ENCODE measurements around the gene HLA-DQA2.
"Not testable (repeated sequence)": the region's sequence is repeated elsewhere in the genome, so short reads cannot be mapped to it uniquely, and the experiment has no call there.

HLA-DQA2 gene

DNA sequence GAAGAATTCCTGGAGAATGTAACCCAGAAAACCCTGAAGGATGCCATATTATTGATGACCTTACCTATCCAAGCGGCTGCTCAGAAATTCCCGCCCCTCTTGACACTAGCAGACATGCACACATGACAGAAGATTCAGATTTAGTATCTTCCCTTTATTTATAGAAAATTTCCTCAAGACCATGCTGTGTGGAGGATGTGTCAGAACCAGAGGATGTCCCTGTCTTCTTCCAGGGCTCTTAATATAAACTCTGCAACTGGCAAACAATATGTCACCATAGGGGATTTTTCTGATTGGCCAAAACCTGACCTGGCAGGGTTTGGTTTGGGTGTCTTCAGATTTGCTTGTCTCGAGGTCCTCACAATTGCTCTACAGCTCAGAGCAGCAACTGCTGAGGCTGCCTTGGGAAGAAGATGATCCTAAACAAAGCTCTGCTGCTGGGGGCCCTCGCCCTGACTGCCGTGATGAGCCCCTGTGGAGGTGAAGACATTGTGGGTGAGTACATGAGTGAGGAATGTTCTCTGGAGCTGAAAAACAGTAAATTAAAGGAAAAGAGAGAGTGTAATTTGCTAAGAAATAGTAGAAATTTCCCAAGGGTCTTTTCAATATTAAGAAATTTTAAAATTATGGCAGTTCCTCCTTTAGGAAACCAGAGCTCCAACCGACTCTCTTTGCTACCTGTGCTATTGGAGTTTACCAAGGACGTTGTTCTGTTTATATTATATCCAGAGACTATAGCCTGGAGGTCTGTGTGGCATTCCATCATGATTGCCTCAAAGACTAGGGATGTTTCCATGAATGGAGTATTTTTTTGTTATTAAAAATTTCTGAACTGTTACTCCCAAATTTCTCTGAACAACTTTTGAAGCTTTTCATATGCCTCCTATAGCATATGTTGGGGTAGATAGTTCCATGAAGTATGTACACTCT lies at the start of gene HLA-DQA2:
Gene HLA-DQA2, plus strand, starts transcription at position 361 of the 930 bp plus-strand sequence. Its CDS starts 53 bp downstream, at position 414.
- no peak for DNase-seq

DNA sequence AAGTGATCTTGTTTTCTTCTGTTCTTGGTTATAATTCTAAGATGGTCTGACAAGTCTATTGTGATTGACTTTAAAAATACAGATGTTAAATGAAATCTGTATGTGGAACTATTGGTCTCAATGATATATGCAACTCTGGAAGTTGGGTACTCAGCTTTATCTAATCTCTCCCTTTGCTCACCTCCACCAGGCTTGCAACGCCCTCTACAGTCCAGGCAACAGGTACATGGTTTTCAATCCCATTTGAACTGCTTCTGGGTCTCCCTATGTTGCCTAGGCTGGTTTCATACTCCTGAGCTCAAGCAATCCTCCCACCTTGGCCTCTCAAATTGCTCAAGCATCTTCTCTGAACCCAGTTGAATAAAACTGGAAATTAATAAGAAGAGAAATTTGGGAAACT lies 49.2 kb upstream of the HLA-DQA2 start:
- DNase-seq, result no peak

DNA sequence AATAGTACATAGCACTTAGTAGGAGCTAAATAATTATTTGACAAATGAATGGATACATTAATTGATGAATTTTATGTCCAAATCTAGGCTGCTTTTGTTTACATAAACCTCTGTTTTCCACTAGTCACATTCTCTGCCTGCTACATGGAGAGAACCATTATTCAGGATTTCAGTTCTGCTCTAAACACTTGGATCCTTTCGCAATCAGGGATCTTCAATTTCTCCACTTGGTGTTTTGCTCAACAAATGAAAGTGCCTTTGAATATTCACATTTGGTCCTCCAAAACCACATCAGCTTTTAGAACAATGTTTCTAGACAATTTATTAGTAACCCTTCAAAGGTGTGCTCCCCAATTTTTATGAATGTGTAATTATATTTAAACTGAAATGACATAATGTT lies 44.2 kb upstream of the HLA-DQA2 start:
- no peak for DNase-seq

- DNase-seq, result peak; percentile 30
These were observed 40.7 kb upstream of the HLA-DQA2 start for GRCh38 chr6:32700391-32701040.

GRCh38 chr6:32703347-32703746 lies 37.8 kb upstream of the HLA-DQA2 start:
- DNase-seq, result no peak

DNA sequence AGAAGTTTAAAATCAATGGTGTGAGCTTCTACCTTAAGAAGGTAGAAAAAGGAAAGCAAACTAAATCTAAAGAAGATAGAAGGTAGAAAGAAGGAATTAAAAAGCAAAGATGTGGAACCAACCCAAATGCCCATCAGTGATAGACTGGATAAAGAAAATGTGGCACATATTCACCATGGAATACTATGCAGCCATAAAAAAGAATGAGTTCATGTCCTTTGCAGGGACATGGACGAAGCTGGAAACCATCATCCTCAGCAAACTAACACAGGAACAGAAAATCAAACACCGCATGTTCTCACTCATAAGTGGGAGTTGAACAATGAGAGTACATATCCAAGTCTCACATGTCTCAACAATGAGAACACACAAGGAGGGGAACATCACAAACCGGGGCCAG lies 36.0 kb upstream of the HLA-DQA2 start:
- DNase-seq, result not testable (repeated sequence)

- no peak for DNase-seq
These were observed 31.6 kb upstream of the HLA-DQA2 start for GRCh38 chr6:32709625-32710024.

- DNase-seq, result no peak
These were observed 27.9 kb upstream of the HLA-DQA2 start for GRCh38 chr6:32713241-32713640.

DNA sequence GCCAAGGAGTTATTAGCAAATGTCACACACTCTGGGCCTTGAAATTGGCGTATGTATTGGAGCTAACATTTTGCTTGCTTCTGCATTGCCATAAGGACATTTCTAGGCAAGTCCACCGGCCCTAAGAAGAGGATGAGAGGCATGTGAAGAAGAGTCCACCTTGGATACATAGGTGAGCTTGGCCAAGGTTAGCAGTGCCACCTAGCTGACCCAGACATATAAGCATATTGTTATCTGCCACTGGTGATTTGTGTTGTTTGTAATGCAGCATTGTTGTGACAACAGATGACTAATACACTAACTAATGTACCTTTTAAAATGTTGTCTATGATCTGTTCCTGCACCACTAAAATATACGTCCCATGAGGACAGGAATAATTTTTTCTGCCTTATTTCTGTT lies 24.8 kb upstream of the HLA-DQA2 start:
- no peak for DNase-seq

GRCh38 chr6:32718879-32719278 lies 22.3 kb upstream of the HLA-DQA2 start:
- DNase-seq, result no peak

DNA sequence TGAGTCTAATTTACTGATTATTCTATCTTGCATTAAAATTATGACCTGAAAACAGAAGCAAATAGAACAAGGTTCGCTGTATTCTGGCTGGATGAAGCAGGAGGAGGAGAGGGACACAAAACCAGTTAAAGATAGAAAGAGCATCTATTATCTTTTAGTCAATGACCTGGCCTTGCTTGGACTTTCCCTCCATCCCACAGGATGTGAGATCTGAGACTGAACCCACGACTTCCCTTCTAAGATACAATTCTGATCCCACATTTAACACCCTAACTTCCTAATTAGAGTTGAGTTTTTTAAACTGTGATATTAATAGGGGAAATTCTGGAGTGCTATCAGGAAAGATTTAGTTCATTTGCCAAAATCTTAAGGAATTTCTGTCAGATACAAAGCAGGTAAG lies 3.1 kb upstream of the HLA-DQA2 start:
- no peak for DNase-seq

DNA sequence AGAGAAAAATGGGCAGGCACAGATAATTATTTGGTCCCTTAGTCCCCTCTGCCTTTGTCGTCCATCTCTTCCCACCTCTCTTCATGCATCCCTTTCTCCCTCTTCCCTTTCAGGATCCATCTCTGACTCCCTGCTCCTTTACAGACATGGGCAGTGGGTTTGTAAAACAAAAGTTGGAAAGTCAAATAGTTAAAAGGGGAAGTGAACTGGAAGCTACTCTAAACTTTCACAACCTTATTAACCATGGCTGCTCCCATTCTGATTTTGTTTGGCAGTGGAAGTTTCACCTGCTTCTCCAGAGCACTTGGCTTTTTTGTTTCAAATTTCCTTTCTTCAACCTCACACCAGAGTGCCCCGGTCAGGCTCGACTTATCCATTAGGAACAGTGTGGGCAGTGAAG lies 1.2 kb downstream of the HLA-DQA2 start:
- DNase-seq, result no peak

DNA sequence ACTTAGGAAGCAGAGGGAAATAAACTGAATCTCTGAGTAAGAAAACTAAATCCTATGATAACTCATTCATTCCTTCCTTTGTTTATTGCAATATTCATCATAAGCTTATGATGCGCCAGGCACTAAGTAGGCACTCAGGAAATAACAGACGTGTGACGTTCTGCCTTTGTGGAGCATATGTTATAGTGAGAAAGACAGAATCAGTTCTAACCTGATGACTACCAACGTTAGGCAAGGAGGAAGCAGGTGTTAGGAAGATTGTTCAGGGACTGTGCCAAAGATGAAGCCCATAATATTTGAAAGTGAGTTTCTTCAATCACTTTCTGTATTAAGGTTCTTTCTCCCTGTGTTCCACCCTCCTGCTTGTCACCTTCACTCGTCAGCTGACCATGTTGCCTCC lies 3.6 kb downstream of the HLA-DQA2 start:
- no peak for DNase-seq

GRCh38 chr6:32745649-32746048 lies 4.5 kb downstream of the HLA-DQA2 start:
- not testable (repeated sequence) for DNase-seq

DNA sequence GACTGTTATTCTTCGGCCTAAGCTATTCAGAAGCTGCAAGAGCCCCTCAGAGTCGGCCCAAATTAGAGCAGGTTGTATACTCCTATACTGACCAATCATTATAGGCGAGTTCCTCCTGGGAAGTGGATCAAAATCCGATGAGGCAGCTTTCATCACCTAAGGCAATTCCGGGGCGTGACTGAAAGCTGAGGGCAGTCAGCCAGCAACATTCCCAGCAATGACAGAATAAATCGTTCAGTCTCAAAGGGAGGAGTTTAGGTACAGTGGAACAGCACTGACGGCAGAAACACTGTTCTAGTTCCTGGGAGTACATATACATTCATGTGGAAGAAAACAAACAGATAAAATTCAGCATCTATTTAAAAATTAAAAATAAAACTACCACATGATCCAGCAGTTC lies 11.4 kb downstream of the HLA-DQA2 start:
- no peak for DNase-seq

DNA sequence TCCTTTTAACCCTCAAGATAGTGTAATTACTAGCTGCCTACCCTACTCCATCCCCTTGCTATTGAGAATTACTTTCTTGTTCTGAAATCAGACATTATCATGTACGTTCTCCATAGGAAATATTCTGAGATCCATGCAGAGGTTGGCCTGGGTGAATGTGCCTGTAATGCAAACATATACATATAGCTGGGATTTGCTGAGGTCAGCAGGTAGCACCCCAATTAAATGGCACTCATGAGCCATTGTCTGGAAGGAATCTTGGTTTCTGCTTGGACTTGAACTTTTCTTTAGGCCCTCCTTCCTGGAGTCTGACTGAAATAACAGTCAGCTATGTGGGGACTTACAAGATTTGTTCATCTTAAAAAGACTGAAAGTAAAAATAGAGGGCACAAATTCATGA lies 18.5 kb downstream of the HLA-DQA2 start:
- no peak for DNase-seq

- no peak for DNase-seq
These were observed 19.9 kb downstream of the HLA-DQA2 start for GRCh38 chr6:32761072-32761471.

DNA sequence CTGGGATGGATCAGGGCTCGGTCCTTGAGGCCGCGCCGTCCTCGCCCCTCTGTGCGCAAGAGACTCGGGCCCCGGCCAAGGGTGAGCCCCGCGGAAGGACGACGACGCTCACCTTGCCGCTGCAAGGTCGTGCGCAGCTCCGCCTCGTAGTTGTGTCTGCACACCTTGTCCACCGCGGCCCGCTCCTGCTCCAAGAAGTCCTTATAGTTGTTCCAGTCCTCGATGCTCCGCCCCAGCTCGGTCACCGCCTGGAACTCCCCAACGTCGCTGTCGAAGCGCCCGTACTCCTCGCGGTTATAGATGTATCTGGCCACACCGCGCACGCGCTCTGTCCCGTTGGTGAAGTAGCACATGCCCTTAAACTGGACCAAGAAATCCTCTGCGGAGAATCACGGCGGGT lies 20.4 kb downstream of the HLA-DQA2 start:
- DNase-seq, result no peak

DNA sequence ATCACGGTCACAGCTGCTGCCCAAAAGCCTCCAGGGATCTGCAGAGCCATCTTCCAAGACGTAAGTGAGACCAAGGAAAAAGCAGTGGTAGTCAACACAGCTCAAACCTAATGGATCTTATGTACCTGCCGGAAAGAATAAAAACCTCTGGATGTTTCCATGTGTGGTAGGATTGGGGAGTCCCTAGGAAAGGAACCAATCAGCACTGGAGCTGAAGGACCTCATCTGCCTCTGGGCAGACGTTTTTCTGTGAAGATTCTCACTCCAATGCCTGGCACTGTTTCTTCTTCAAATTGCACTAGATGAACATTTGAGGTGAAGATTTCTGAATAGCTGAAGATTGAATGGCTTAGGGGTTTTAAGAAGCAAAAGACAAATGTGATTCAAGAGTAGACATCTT lies 22.2 kb downstream of the HLA-DQA2 start, which contains the start of gene HLA-DQB2:
Gene HLA-DQB2, minus strand, starts transcription at position 112 of the 400 bp plus-strand sequence. Its CDS starts 62 bp downstream, at position 50.
- no peak for DNase-seq

GRCh38 chr6:32764048-32764447 lies 22.9 kb downstream of the HLA-DQA2 start:
- no peak for DNase-seq

DNA sequence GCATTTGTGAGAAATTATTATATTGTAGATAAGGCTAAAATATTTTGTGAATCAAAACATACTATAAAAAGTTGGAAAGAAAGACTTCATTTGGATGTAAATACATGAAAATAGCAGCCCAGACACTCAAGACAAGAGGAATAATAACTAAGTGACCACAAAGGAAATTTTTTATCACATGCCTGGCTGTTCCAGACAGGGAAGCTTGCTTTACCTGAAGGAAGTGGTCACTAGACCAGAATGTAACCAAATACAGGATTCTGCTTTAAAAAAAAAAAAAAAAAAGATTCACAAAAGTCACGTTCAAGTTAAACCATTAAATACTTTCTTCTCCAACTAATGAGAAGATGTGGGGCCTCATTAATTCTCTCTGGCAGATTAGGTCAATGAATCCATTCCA lies 31.5 kb downstream of the HLA-DQA2 start:
- no peak for DNase-seq

DNA sequence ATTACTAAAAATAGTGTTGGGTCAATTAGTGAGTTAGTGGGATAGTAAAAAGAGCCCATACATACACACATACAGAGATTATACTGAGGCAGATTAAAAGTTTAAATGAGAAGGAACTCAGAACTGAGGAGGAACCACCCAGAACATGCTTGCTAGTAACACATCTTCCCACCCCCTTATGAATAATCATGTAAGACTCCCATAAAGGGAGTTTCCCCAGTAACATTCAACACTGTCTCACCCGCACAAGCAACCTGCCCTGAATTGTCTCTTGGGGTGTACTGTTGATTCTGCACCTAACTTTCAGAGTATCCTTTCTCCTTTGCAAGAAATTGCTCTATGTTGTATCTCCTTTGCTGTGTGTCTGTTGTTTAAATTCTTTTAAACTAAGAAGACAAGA lies 33.2 kb downstream of the HLA-DQA2 start:
- DNase-seq, result no peak

DNA sequence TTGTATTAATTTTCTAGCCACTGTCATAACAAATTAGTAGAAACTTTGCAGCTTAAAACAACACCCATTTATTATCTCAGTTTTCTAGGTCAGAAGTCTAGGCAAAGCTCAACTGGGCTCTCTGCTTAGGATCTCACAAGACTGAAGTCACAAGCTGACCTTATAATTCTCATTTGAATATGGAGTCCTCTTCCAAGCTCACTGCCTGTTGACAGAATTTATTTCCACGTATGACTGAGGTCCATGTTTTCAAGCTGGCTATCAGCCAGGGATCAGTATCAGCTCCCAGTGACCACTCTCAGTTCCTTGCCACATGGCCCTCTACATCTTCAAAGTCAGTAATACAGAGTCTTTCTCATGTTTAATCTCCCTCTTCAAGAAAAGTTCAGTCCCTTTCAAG lies 33.9 kb downstream of the HLA-DQA2 start:
- no peak for DNase-seq

DNA sequence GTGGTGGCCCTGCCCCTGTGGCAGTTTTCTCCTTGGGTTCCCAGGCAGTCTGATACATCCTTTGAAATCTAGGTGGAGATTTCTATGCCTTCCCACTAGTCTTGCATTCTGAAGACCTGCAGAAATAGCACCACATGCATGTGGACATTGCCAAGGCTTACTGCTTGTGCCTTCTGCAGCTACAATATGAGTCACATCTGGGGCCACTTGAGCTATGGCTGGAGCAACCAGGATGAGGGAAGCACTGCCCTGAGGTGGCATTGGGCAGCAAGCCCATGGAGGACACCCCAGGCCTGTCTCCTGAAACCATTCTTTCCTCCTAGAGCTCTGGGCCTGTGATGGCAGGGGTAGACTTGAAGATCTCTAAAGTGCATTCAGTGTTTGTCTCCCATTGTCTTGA lies 37.8 kb downstream of the HLA-DQA2 start:
- DNase-seq, result no peak

All from COR-L47 (cell line).